Smooth muscle cell (in vitro differentiated cells): Measurements from ENCODE around the gene DRD2. TPM values are rescaled to one million over a fixed set of nuclear protein-coding genes. Genes with fewer than 3 reads are reported as not detected.

Experiments used
- DNase-seq: peaks from one replicate; lab custom pipeline; 2025; ENCODE audit not compliant: unreplicated experiment; lab: John Stamatoyannopoulos, UW
- H2AFZ ChIP-seq: fragments of 200-600 bp; sonication (generic); 2 replicates; pipeline ENCODE4 v1.6.0; 2016; ENCODE audit warnings: antibody characterized with exemption, low read depth, mild to moderate bottlenecking
- H3F3A ChIP-seq: fragments of 200-600 bp; sonication (generic); 2 replicates; pipeline ENCODE4 v1.6.0; 2017; ENCODE audit warnings: antibody characterized with exemption, low read depth
- H3K27ac ChIP-seq: fragments of 200-600 bp; sonication (generic); 2 replicates; pipeline ENCODE4 v1.5.1; 2016; ENCODE audit warnings: low read depth, mild to moderate bottlenecking
- H3K27me3 ChIP-seq: fragments of 200-600 bp; sonication (generic); 2 replicates; pipeline ENCODE4 v1.6.1; 2016; ENCODE audit warnings: low read depth, mild to moderate bottlenecking
- H3K36me3 ChIP-seq: fragments of 200-600 bp; sonication (generic); 2 replicates; pipeline ENCODE4 v1.5.1; 2016; ENCODE audit warnings: low read depth
- H3K4me1 ChIP-seq: fragments of 200-600 bp; sonication (generic); 2 replicates; pipeline ENCODE4 v1.5.1; 2016; ENCODE audit warnings: low read depth
- H3K4me2 ChIP-seq: fragments of 200-600 bp; sonication (generic); 2 replicates; pipeline ENCODE4 v1.6.0; 2016; ENCODE audit warnings: mild to moderate bottlenecking
- H3K4me3 ChIP-seq: fragments of 200-600 bp; sonication (generic); 2 replicates; pipeline ENCODE4 v1.5.1; 2016; ENCODE audit warnings: mild to moderate bottlenecking
- H3K79me2 ChIP-seq: fragments of 200-600 bp; sonication (generic); 2 replicates; pipeline ENCODE4 v1.6.0; 2016; ENCODE audit warnings: low read depth, mild to moderate bottlenecking
- H3K9ac ChIP-seq: fragments of 200-600 bp; sonication (generic); 2 replicates; pipeline ENCODE4 v1.6.0; 2016; ENCODE audit warnings: low read depth
- H3K9me3 ChIP-seq: fragments of 200-600 bp; sonication (generic); replicated peaks from 2 replicates; pipeline ENCODE4 v1.5.1; 2016; ENCODE audit warnings: low read depth
- H4K20me1 ChIP-seq: fragments of 200-600 bp; sonication (generic); 2 replicates; pipeline ENCODE4 v1.6.0; 2016; ENCODE audit warnings: low read depth
- WGBS: methylation state at CpG from one replicate; pipeline ENCODE4 v1.1.7; 2016; ENCODE audit warnings: low lambda C conversion rate; 5-methylcytosine and 5-hydroxymethylcytosine counted together
- polyA plus RNA-seq: library from polyadenylated mRNA; unstranded; fragments of >200 nt; fragmentation: Nextera tagmentation; extraction: Ambion mirVana; gene quantifications from 2 replicates; pipeline ENCODE4 v1.2.1, GENCODE V29; 2016
- total RNA-seq: library from RNA; depleted of rRNA; stranded (reverse); fragments of >200 nt; gene quantifications from 2 replicates; pipeline ENCODE4 v1.2.3, GENCODE V29; 2014
- TF ChIP-seq, protein P1 (sequence below): fragments of 200-600 bp; sonication (generic); IDR thresholded peaks from 2 replicates; pipeline ENCODE4 v1.5.1; 2017; ENCODE audit warnings: borderline replicate concordance, mild to moderate bottlenecking, antibody characterized with exemption; ENCODE audit not compliant: insufficient read depth, poor library complexity, severe bottlenecking

DRD2 gene
- total and polyA plus RNA-seq, 2 experiments from 2014 or later, result 0.57 to 0.72 TPM

DNA sequence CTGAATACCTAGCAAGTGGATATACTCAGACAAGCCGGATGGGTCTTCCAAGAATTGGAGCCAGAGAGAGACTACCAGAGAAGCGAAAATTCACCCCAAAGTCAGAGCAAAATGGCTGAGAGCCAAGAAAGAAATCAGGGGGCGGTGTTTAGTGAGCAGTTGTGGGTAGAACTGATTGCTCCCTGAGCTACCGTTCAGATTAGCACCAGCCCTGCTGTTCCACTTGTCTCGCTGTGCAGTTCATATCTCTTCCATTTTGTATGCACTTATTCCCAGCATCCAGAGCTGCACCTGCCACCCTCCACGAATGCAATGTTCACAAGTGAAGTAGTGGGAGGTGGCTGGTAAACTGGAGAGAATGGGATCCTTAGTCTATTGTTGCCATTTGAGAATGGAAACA lies 25.5 kb downstream of the DRD2 start:
- Histone ChIP-seq H3K4me1 (no peaks in the 10 kb centered on the region), H3K27me3 (no peaks in the 10 kb centered on the region), H3K4me2 (no peak overlapping the region), H3K9me3 (no peaks in the 10 kb centered on the region), H3K4me3 (no peak overlapping the region), H3F3A (peaks cover 3% of the 10 kb centered on the region), H3K9ac (no peak overlapping the region), H3K79me2 (no peaks in the 10 kb centered on the region), H3K27ac (no peak overlapping the region), H3K36me3 (no peaks in the 10 kb centered on the region), H4K20me1 (no peaks in the 10 kb centered on the region), H2AFZ (no peak overlapping the region)
- WGBS, result 95% methylated on average over 6 of the region's 6 CpGs
- TF ChIP-seq, protein P1, sequence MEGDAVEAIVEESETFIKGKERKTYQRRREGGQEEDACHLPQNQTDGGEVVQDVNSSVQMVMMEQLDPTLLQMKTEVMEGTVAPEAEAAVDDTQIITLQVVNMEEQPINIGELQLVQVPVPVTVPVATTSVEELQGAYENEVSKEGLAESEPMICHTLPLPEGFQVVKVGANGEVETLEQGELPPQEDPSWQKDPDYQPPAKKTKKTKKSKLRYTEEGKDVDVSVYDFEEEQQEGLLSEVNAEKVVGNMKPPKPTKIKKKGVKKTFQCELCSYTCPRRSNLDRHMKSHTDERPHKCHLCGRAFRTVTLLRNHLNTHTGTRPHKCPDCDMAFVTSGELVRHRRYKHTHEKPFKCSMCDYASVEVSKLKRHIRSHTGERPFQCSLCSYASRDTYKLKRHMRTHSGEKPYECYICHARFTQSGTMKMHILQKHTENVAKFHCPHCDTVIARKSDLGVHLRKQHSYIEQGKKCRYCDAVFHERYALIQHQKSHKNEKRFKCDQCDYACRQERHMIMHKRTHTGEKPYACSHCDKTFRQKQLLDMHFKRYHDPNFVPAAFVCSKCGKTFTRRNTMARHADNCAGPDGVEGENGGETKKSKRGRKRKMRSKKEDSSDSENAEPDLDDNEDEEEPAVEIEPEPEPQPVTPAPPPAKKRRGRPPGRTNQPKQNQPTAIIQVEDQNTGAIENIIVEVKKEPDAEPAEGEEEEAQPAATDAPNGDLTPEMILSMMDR, result no peak
- DNase-seq, result no peak

DNA sequence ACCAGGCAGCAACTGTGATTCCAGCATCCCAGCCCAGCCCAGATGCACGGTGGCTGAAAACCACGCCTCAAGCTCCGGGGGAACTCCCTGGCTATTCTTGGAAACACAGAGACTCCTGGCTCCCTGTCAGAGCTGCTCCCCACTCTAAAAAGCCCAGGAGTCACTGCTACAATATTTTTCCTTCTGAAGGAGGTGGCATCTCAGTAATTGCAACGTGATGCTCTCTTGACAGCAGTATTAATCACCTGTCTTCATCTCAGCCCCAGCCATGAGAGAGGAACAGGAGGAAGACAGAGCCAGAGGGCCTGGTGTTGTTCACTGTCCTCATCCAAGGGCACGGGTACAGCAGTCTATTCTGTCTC lies 26.9 kb downstream of the DRD2 start:
- TF ChIP-seq, protein P1, result no peak
- H3F3A ChIP-seq, result peaks cover 3% of the 10 kb centered on the region
- H2AFZ ChIP-seq, result no peak overlapping the region
- no peak for DNase-seq
- no peaks in the 10 kb centered on the region for H3K79me2 ChIP-seq
- H3K27ac ChIP-seq, result peak overlapping the region; percentile 90
- H3K9ac ChIP-seq, result peak overlapping the region; percentile 3
- no peaks in the 10 kb centered on the region for H4K20me1 ChIP-seq
- no peak overlapping the region for H3K4me3 ChIP-seq
- no peaks in the 10 kb centered on the region for H3K27me3 ChIP-seq
- H3K4me2 ChIP-seq, result no peak overlapping the region
- no peaks in the 10 kb centered on the region for H3K36me3 ChIP-seq
- H3K9me3 ChIP-seq, result no peaks in the 10 kb centered on the region
- 52% methylated on average over 5 of the region's 5 CpGs for WGBS
- H3K4me1 ChIP-seq, result no peaks in the 10 kb centered on the region

DNA sequence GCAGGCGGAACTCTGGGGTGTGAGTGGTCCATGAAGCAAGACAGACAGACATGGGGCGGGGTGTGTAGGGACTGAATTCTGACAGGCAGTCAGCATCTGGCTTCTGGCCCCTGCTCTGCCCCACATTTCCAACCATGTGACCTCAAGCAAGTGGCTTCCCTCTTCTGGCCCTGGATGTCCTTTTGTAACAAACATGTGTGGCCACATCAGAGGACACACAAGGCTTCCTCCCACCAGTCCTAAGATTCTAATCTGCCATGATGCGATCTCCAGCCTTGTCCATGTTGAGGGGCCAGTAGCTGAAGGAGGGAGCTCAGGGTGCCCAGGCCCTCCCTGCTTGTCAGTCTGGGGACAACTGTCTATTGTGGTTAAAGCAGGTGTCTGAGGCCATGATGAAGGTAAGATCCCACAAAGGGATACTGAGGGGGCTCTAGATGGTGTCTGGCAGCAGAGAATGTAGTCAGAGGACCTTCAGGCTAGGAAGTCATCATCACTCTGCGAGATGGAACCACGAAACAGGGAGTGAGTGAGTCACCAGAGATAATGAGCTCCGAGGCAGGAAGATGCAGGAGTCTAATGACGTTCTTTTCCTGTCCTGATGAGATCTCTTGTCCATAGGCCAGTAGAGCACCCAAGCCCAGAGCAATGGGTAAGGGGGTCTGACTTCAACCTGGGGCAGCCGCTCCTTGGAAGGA lies 27.4 kb downstream of the DRD2 start:
- Histone ChIP-seq H3K4me1 (no peaks in the 10 kb centered on the region), H3K27ac (peak overlapping the region; percentile 90), H3K4me3 (no peak overlapping the region), H3K9me3 (no peaks in the 10 kb centered on the region), H2AFZ (no peak overlapping the region), H3K4me2 (no peak overlapping the region), H3K36me3 (no peaks in the 10 kb centered on the region), H3K9ac (peak overlapping the region; percentile 57), H3K27me3 (no peaks in the 10 kb centered on the region), H3F3A (peaks cover 3% of the 10 kb centered on the region), H3K79me2 (no peaks in the 10 kb centered on the region), H4K20me1 (no peaks in the 10 kb centered on the region)
- WGBS, result 38% methylated on average over 8 of the region's 8 CpGs
- DNase-seq, result no peak
- TF ChIP-seq, protein P1, result no peak

DNA sequence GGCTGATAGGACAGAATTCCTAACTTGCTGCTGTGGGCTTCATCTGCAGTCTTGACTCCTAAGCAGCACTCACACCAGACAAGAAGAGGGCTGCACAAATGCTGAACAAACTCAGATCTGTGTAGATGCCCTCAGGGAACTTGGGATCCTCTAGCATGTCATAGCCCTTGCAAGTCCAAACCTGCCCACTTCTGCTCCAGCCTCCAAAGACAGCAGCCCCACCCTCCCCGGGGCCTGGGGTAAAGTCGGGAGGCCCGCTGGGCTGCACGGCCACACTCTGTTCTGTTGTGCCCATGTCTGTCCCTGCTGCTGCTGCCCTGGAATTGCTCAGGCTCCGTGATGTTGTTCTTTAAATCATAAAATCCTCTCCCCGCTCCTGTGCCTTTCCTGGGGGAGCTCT lies 28.3 kb downstream of the DRD2 start:
- peak overlapping the region; percentile 90 for H3K27ac ChIP-seq
- H3K4me1 ChIP-seq, result no peaks in the 10 kb centered on the region
- H3K4me2 ChIP-seq, result no peak overlapping the region
- WGBS, result 79% methylated on average over 6 of the region's 6 CpGs
- peak overlapping the region; percentile 71 for H3K9ac ChIP-seq
- no peak overlapping the region for H2AFZ ChIP-seq
- peaks cover 3% of the 10 kb centered on the region for H3F3A ChIP-seq
- no peaks in the 10 kb centered on the region for H4K20me1 ChIP-seq
- H3K27me3 ChIP-seq, result no peaks in the 10 kb centered on the region
- TF ChIP-seq, protein P1, result no peak
- DNase-seq, result no peak
- no peaks in the 10 kb centered on the region for H3K79me2 ChIP-seq
- no peaks in the 10 kb centered on the region for H3K36me3 ChIP-seq
- H3K9me3 ChIP-seq, result no peaks in the 10 kb centered on the region
- no peak overlapping the region for H3K4me3 ChIP-seq
